DND-41 (cell line): ENCODE results near the gene PRIM2.
"Not testable (repeated sequence)": the region's sequence is repeated elsewhere in the genome, so short reads cannot be mapped to it uniquely, and the experiment has no call there.

ENCODE experiments used
- EZH2 ChIP-seq: IDR thresholded peaks from 3 replicates; pipeline ENCODE4 v1.6.1; 2012; ENCODE audit warnings: borderline replicate concordance, low read depth, mild to moderate bottlenecking, moderate library complexity, low read length, inconsistent platforms; ENCODE audit not compliant: severe bottlenecking
- TF ChIP-seq, protein P1 (sequence below): IDR thresholded peaks from 2 replicates; pipeline ENCODE4 v1.5.1; 2012; ENCODE audit warnings: borderline replicate concordance, low read length, moderate library complexity, mild to moderate bottlenecking; ENCODE audit not compliant: poor library complexity, severe bottlenecking; ENCODE audit errors: extremely low read depth

DNA sequence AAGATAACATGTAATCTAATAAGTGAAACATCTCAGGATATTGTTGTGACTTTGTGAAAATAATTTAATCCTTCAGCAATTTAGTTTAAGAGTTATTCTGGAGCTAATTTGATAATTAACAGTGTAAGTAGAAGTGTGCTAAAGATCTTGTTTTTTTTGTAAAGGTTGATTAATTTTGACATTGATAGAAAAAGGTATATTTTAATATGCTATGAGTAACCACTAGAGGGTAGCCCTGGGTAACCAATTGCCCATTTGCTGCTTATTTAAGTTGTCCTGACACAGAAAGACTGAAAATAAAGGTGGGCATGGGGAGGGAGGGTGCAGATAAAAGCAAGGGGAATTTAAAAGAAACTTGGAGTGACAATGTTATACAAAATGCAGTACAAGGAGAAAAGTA, 262.1 kb downstream of the PRIM2 start:
- TF ChIP-seq, protein P1, sequence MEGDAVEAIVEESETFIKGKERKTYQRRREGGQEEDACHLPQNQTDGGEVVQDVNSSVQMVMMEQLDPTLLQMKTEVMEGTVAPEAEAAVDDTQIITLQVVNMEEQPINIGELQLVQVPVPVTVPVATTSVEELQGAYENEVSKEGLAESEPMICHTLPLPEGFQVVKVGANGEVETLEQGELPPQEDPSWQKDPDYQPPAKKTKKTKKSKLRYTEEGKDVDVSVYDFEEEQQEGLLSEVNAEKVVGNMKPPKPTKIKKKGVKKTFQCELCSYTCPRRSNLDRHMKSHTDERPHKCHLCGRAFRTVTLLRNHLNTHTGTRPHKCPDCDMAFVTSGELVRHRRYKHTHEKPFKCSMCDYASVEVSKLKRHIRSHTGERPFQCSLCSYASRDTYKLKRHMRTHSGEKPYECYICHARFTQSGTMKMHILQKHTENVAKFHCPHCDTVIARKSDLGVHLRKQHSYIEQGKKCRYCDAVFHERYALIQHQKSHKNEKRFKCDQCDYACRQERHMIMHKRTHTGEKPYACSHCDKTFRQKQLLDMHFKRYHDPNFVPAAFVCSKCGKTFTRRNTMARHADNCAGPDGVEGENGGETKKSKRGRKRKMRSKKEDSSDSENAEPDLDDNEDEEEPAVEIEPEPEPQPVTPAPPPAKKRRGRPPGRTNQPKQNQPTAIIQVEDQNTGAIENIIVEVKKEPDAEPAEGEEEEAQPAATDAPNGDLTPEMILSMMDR = peak; percentile 13
- TF ChIP-seq EZH2 = not testable (repeated sequence)
